SW480 (cell line): ENCODE measurements around the gene JMJD6.
A peak's percentile ranks its signal among the peaks of the same experiment; 100 is the strongest.
"Not testable (repeated sequence)": the region's sequence is repeated elsewhere in the genome, so short reads cannot be mapped to it uniquely, and the experiment has no call there.

ENCODE experiments used
- DNase-seq: peaks from one replicate; pipeline ENCODE4 v3.0.0-alpha.2; 2016; ENCODE audit warnings: low spot score

JMJD6 gene

GRCh38 chr17:76726231-76726775, at the start of gene JMJD6:
TSS of gene JMJD6 (minus strand) at chr17:76726606. CDS start at chr17:76726475, 131 bp downstream.
- DNase-seq = peak; percentile 97

GRCh38 chr17:76775021-76775600, 48.7 kb upstream of the JMJD6 start:
- no peak for DNase-seq

GRCh38 chr17:76772842-76773525, 46.6 kb upstream of the JMJD6 start:
- peak; percentile 98 for DNase-seq

- DNase-seq = no peak
These were observed 32.2 kb upstream of the JMJD6 start for GRCh38 chr17:76758570-76758969.

GRCh38 chr17:76757256-76757655, 30.9 kb upstream of the JMJD6 start:
- DNase-seq = peak; percentile 7

- DNase-seq = no peak
These were observed 28.9 kb upstream of the JMJD6 start for GRCh38 chr17:76755285-76755684.

- DNase-seq = no peak
These were observed 26.9 kb upstream of the JMJD6 start for GRCh38 chr17:76753061-76753961.

GRCh38 chr17:76752006-76752405, 25.6 kb upstream of the JMJD6 start:
- no peak for DNase-seq

GRCh38 chr17:76751416-76751993, 25.1 kb upstream of the JMJD6 start:
- DNase-seq = no peak

GRCh38 chr17:76748657-76749056, 22.3 kb upstream of the JMJD6 start:
- no peak for DNase-seq

GRCh38 chr17:76747716-76748363, 21.4 kb upstream of the JMJD6 start:
- DNase-seq = no peak

- not testable (repeated sequence) for DNase-seq
These were observed 19.4 kb upstream of the JMJD6 start for GRCh38 chr17:76745785-76746184.

- DNase-seq = no peak
These were observed 18.3 kb upstream of the JMJD6 start for GRCh38 chr17:76744747-76745146.

GRCh38 chr17:76742958-76743357, 16.6 kb upstream of the JMJD6 start:
- DNase-seq = no peak

- peak; percentile 46 for DNase-seq
These were observed 14.1 kb upstream of the JMJD6 start for GRCh38 chr17:76740329-76741118.

GRCh38 chr17:76739568-76740115, 13.2 kb upstream of the JMJD6 start:
- DNase-seq = not testable (repeated sequence)

GRCh38 chr17:76738468-76738850, 12.1 kb upstream of the JMJD6 start:
- DNase-seq = peak; percentile 33

GRCh38 chr17:76737676-76738467, 11.5 kb upstream of the JMJD6 start, which contains the start of gene MFSD11:
TSS of gene MFSD11 (plus strand) at chr17:76738119. CDS start at chr17:76738353, 234 bp downstream.
- peak; percentile 91 for DNase-seq

- peak; percentile 98 for DNase-seq
These were observed 10.8 kb upstream of the JMJD6 start, which contains the start of gene SRSF2 for GRCh38 chr17:76737082-76737675. TSS of gene SRSF2 (minus strand) at chr17:76737331. CDS start at chr17:76737160, 171 bp downstream.
